Measurements from ENCODE around the gene NEB.

- TF ChIP-seq CTCF (IDR thresholded peaks at IDR 0.05; ENCODE audit: poor library complexity, severe bottlenecking) (no peak), TAF1 (IDR thresholded peaks at IDR 0.05; ENCODE audit: low read depth) (no peak), EZH2 (IDR thresholded peaks at IDR 0.05; ENCODE audit: borderline replicate concordance, insufficient read depth, low read length, poor library complexity, severe bottlenecking) (no peak), POLR2AphosphoS5 (IDR thresholded peaks at IDR 0.05) (no peak), EP300 (conservative IDR thresholded peaks at IDR 0.05; ENCODE audit: poor library complexity, severe bottlenecking) (no peak), RAD21 (conservative IDR thresholded peaks at IDR 0.05) (no peak)
Measured at GRCh38 chr2:151775057-151775740, 40.9 kb upstream of the NEB start.
